Activated CD8-positive, alpha-beta memory T cell treated with anti-CD3 and anti-CD28 coated beads, Interleukin-2, amount 50 U/mL, for 48 hours (primary cell): ENCODE measurements around the gene MMP24OS.
A peak's percentile ranks its signal among the peaks of the same experiment; 100 is the strongest.
"Not testable (repeated sequence)": the region's sequence is repeated elsewhere in the genome, so short reads cannot be mapped to it uniquely, and the experiment has no call there.

ENCODE experiments used
- DNase-seq: peaks from one replicate; pipeline ENCODE4 v3.0.0-alpha.2; 2020

MMP24OS gene

GRCh38 chr20:35273449-35274171, 4.3 kb downstream of the MMP24OS start:
- DNase-seq, result no peak

- no peak for DNase-seq
These were observed 6.0 kb downstream of the MMP24OS start for GRCh38 chr20:35271904-35272303.

GRCh38 chr20:35271073-35271882, 6.6 kb downstream of the MMP24OS start:
- no peak for DNase-seq

- no peak for DNase-seq
These were observed 7.7 kb downstream of the MMP24OS start for GRCh38 chr20:35270021-35270902.

- DNase-seq, result peak; percentile 79
These were observed 8.7 kb downstream of the MMP24OS start for GRCh38 chr20:35269055-35269781.

- DNase-seq, result no peak
These were observed 10.8 kb downstream of the MMP24OS start for GRCh38 chr20:35267092-35267491.

- DNase-seq, result no peak
These were observed 13.2 kb downstream of the MMP24OS start for GRCh38 chr20:35264755-35265154.

GRCh38 chr20:35263532-35264341, 14.2 kb downstream of the MMP24OS start:
- no peak for DNase-seq

GRCh38 chr20:35262731-35263531, 15.0 kb downstream of the MMP24OS start:
- DNase-seq, result not testable (repeated sequence)

GRCh38 chr20:35262321-35262720, 15.6 kb downstream of the MMP24OS start:
- not testable (repeated sequence) for DNase-seq

- no peak for DNase-seq
These were observed 17.5 kb downstream of the MMP24OS start for GRCh38 chr20:35260426-35260825.

- no peak for DNase-seq
These were observed 20.6 kb downstream of the MMP24OS start for GRCh38 chr20:35257175-35257909.

GRCh38 chr20:35254448-35254999, 23.4 kb downstream of the MMP24OS start:
- no peak for DNase-seq

- no peak for DNase-seq
These were observed 24.9 kb downstream of the MMP24OS start for GRCh38 chr20:35253010-35253409.

- DNase-seq, result not testable (repeated sequence)
These were observed 25.3 kb downstream of the MMP24OS start for GRCh38 chr20:35252598-35252997.

- no peak for DNase-seq
These were observed 25.9 kb downstream of the MMP24OS start for GRCh38 chr20:35252037-35252461.

- DNase-seq, result no peak
These were observed 26.3 kb downstream of the MMP24OS start for GRCh38 chr20:35251613-35251940.

GRCh38 chr20:35248641-35249475, 29.1 kb downstream of the MMP24OS start:
- no peak for DNase-seq

- no peak for DNase-seq
These were observed 31.2 kb downstream of the MMP24OS start for GRCh38 chr20:35246723-35247122.
